GM19452 (cell line): ENCODE data around the gene ACKR1.

Experiments used
- ATAC-seq: cut with Tn5 transposase; IDR thresholded peaks from one replicate; pipeline ENCODE4 v1.9.1; 2021; ENCODE audit not compliant: unreplicated experiment

ACKR1 gene

GRCh38 chr1:159218649-159219636 is 14.3 kb downstream of the ACKR1 start:
- no peak for ATAC-seq

GRCh38 chr1:159222075-159222865 is 17.6 kb downstream of the ACKR1 start:
- ATAC-seq = no peak

- ATAC-seq = no peak
Measured at GRCh38 chr1:159223004-159223403, 18.3 kb downstream of the ACKR1 start.

GRCh38 chr1:159228554-159228953 is 23.9 kb downstream of the ACKR1 start:
- ATAC-seq = no peak

- ATAC-seq = no peak
Measured at GRCh38 chr1:159229260-159229885, 24.7 kb downstream of the ACKR1 start.

- no peak for ATAC-seq
Measured at GRCh38 chr1:159229896-159230295, 25.2 kb downstream of the ACKR1 start.

- peak; percentile 89 for ATAC-seq
Measured at GRCh38 chr1:159239551-159240220, 35.0 kb downstream of the ACKR1 start.

GRCh38 chr1:159247266-159247665 is 42.6 kb downstream of the ACKR1 start:
- ATAC-seq = no peak

GRCh38 chr1:159248311-159248710 is 43.6 kb downstream of the ACKR1 start:
- ATAC-seq = no peak

- ATAC-seq = no peak
Measured at GRCh38 chr1:159250638-159251216, 46.1 kb downstream of the ACKR1 start.
